NK-92 (cell line): ENCODE data around the gene USP25.

Source experiments
- DNase-seq: peaks from one replicate; lab custom pipeline; 2025; ENCODE audit not compliant: unreplicated experiment; lab: John Stamatoyannopoulos, UW

USP25 gene

GRCh38 chr21:15729674-15730483 is at the start of gene USP25:
Gene USP25, plus strand, starts transcription at chr21:15729982. Its CDS starts 412 bp downstream, at chr21:15730394.
- peak; percentile 14 for DNase-seq

- DNase-seq = no peak
Observed at GRCh38 chr21:15682186-15682895, 47.4 kb upstream of the USP25 start.

GRCh38 chr21:15682977-15683376 is 46.8 kb upstream of the USP25 start:
- DNase-seq = no peak

- no peak for DNase-seq
Observed at GRCh38 chr21:15686506-15686905, 43.3 kb upstream of the USP25 start.

GRCh38 chr21:15687208-15687607 is 42.6 kb upstream of the USP25 start:
- no peak for DNase-seq

GRCh38 chr21:15688016-15688415 is 41.8 kb upstream of the USP25 start:
- DNase-seq = no peak

GRCh38 chr21:15688809-15689208 is 41.0 kb upstream of the USP25 start:
- DNase-seq = no peak

- no peak for DNase-seq
Observed at GRCh38 chr21:15692711-15693110, 37.1 kb upstream of the USP25 start.

GRCh38 chr21:15695241-15695640 is 34.5 kb upstream of the USP25 start:
- no peak for DNase-seq

- no peak for DNase-seq
Observed at GRCh38 chr21:15701830-15702229, 28.0 kb upstream of the USP25 start.

- DNase-seq = no peak
Observed at GRCh38 chr21:15703932-15704331, 25.9 kb upstream of the USP25 start.

GRCh38 chr21:15706696-15707095 is 23.1 kb upstream of the USP25 start:
- DNase-seq = no peak

GRCh38 chr21:15713412-15713811 is 16.4 kb upstream of the USP25 start:
- DNase-seq = no peak

GRCh38 chr21:15718711-15719110 is 11.1 kb upstream of the USP25 start:
- DNase-seq = no peak

- DNase-seq = no peak
Observed at GRCh38 chr21:15719976-15720375, 9.8 kb upstream of the USP25 start.

GRCh38 chr21:15722591-15723324 is 7.0 kb upstream of the USP25 start:
- DNase-seq = no peak

- no peak for DNase-seq
Observed at GRCh38 chr21:15725949-15726348, 3.8 kb upstream of the USP25 start.

- DNase-seq = no peak
Observed at GRCh38 chr21:15728046-15728445, 1.7 kb upstream of the USP25 start.

- no peak for DNase-seq
Observed at GRCh38 chr21:15729346-15729673, 472 bp upstream of the USP25 start.

GRCh38 chr21:15730484-15731242 is 881 bp downstream of the USP25 start:
- no peak for DNase-seq

GRCh38 chr21:15731243-15731613 is 1.4 kb downstream of the USP25 start:
- no peak for DNase-seq
